Amygdala (tissue), 56 donors: ENCODE measurements around the gene DBT.
"Not testable (repeated sequence)": the region's sequence is repeated elsewhere in the genome, so short reads cannot be mapped to it uniquely, and the experiment has no call there.

ENCODE experiments used
- DNase-seq, 56 donors: peaks; one replicate each; lab custom pipeline; 2025; lab: John Stamatoyannopoulos, UW

Gene DBT

DNA sequence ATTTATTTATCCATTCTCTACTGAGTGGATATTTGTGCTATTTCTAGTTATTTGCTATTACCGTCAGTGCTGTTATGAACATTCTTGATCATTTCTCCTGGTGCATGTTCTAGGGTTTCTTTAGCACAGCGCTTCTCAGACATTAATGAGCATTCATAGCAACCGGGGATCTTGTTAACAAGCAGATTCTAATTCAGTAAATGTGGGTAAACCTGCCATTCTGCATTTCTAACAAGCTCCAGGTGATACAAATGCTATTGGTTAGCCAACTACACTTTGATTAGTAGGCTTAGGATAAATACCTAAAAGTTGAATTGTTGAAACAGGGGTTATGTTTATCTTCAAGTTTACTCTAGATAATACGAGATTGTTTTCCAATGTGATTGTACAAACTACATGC is 3.3 kb upstream of the DBT start:
- no peak for DNase-seq

GRCh38 chr1:100250807-100251206 is 1.2 kb upstream of the DBT start:
- DNase-seq = no peak

- no peak for DNase-seq
Measured at GRCh38 chr1:100250264-100250663, 630 bp upstream of the DBT start.

DNA sequence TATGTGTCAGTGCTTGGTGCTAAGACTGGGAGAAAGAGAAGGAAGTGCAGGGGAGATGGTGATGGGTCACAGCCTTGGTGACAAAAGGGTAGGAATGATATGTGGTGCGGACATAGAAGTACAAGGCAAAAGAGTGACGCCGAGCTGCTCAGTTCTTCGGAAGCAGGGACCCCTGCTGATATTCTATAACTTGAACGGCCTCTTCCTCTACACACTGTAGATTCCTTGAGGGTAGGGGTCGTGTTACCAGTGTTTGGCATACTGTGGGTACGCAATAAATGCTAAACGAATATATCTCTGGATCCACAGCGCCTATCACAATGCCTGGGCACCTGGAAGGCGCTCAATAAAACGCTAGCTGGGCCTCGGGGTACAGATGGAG is 488 bp downstream of the DBT start:
- DNase-seq = peak in 1 of 56 donors; percentile 19

DNA sequence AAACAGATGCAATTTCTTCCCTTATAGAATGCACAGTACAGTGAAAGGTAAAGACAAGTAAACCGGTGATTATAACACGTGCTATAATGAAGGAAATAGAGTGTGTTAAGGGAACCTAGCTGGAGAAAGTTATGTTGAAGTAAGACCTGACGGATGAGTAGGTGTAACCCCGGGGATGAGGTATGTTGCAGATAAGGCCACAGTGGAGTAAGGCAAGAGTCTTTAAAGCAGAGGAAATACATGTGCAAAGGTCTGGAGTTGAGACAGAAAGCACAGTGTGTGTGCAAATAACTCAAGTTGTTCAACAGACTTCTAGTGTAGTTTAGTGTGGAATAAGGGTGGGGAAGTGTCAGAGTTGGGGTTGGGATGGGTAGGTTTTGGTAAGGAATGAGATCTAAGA is 2.9 kb downstream of the DBT start:
- no peak for DNase-seq

- no peak for DNase-seq
Measured at GRCh38 chr1:100240631-100241030, 9.0 kb downstream of the DBT start.

DNA sequence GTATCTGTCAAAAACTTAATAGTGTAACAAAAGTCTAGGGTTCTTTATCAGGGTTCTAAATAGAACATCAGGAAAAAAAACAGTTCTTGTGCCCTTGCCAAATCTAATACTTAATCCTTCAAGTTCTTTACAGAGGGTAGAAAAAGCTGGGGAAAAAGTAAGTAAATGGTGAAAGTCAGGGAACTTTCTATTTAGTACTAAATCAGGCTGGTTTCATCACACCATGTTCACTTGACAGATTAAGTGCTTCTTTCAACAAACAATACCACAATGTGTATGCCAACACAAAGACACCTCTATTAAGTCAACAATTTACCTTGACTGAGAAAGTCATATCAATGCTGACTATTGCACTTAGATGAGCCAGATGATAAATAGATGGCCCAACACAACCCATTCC is 9.7 kb downstream of the DBT start:
- no peak for DNase-seq

GRCh38 chr1:100237091-100237490 is 12.5 kb downstream of the DBT start:
- no peak for DNase-seq

DNA sequence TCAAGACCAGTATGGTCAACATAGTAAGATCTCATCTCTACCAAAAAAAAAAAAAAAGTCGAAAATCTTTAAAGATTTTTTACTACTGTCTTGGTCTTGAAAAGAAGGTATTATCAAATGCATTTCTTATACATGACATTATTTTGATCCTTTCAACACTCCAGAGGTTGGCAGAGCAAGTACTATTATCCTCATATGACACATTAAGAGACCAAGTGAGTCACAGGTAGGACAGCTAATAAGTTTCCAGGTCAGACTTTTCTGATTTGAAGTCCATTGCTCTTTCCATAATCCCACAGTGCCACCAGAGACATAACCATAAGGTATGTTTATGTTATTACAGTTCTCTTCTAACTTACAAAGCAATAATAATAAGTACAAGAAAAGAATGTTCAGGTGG is 15.2 kb downstream of the DBT start:
- no peak for DNase-seq

- DNase-seq = not testable (repeated sequence)
Measured at GRCh38 chr1:100233566-100233965, 16.1 kb downstream of the DBT start.

DNA sequence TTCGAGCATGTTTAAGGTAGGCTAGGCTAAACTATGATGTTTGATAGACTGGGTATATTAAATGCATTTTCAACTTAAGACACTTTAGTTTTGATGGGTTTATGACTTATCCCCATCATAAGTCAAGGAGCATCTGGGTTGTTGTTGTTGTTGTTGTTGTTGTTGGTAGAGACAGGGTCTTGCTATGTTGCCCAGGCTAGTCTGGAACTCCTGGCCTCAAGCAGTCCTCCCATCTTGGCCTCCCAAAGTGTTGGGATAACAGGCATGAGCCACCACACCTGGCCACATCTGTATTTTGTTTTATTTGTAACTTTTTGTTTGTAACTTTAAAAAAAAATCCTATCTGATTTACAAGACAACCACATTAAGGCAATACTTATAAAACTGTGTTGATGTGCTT is 17.5 kb downstream of the DBT start:
- DNase-seq = no peak

- DNase-seq = no peak
Measured at GRCh38 chr1:100231721-100232120, 17.9 kb downstream of the DBT start.

- DNase-seq = no peak
Measured at GRCh38 chr1:100230765-100231164, 18.9 kb downstream of the DBT start.

GRCh38 chr1:100229681-100230443 is 19.8 kb downstream of the DBT start:
- no peak for DNase-seq

GRCh38 chr1:100222428-100222827 is 27.2 kb downstream of the DBT start:
- DNase-seq = no peak

DNA sequence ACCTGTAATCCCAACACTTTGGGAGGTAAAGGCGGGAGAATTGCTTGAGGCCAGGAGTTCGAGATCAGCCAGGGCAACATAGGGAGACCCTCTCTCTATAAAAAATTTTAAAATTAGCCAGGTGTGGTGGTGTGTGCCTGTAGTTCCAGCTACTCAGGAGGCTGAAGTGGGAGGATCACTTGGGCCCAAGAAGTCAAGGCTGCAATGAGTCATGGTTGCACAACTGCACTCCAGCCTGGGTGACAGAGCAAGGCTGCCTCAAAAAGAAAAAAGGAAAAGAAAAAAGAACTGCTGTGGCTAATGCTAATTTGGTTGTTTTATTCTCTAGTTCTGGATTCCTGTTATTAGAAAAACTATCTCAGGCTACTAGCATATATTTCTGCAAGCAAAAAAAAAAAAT is 29.8 kb downstream of the DBT start:
- DNase-seq = no peak

GRCh38 chr1:100219457-100219856 is 30.2 kb downstream of the DBT start:
- DNase-seq = no peak

- no peak for DNase-seq
Measured at GRCh38 chr1:100217834-100218233, 31.8 kb downstream of the DBT start.

DNA sequence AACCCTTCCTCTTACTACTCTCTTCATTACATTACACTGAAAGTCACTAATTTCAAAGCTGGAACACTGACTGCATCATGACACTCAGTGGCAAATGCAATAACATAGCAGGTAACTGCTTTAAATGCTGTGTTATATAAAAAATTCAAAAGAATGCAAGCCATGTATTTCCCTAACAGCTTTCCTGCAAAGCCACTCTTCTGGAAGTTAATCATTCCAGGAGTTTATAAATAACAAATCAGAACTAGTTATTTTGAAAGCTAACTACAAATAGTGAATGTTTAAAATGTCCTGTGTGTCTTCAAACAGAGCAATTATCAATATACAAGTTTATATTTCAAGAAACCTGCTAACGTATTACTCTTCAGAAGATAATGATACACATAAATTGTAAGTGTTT is 34.5 kb downstream of the DBT start:
- DNase-seq = no peak

DNA sequence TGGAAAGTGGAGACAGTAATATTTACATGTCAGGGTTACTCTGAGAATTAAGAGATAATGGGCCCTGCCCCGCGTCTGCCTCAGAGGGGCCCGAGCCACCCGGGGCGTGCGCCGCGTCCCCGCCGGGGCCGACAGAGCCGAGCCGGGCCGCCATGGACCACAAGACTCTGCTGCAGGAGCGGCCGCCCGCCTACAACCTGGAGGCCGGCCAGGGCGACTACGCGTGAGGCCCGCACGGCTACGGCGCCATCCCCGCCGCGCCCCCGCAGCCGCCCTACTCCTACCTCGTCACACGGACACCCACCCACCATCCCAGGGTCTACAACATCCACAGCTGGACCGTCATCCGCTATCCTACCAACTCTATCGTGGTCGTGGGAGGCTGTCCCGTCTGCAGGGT is 36.5 kb downstream of the DBT start:
- DNase-seq = peak in 1 of 56 donors; percentile 1

GRCh38 chr1:100206301-100206700 is 43.3 kb downstream of the DBT start:
- DNase-seq = no peak

DNA sequence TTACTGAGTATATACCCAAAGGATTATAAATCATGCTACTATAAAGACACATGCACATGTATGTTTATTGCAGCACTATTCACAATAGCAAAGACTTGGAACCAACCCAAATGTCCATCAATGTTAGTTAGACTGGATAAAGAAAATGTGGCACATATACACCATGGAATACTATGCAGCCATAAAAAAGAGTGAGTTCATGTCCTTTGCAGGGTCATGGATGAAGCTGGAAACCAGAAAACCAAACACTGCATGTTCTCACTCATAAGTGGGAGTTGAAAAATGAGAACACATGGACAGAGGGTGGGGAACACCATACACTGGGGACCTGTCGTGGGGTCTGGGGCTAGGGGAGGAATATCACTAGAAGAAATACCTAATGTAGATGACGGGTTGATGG is 44.0 kb downstream of the DBT start:
- DNase-seq = not testable (repeated sequence)

GRCh38 chr1:100205103-100205502 is 44.5 kb downstream of the DBT start:
- not testable (repeated sequence) for DNase-seq
